HepG2 (cell line): ENCODE results near the gene UCP1. TPM values are rescaled to one million over a fixed set of nuclear protein-coding genes. Genes with fewer than 3 reads are reported as not detected.

Source experiments
- CAMTA2 ChIP-seq: sonication (generic); formaldehyde crosslinking; IDR thresholded peaks from 2 replicates; pipeline ENCODE4 v1.4.0; 2020; ENCODE audit warnings: mild to moderate bottlenecking, missing genetic modification reagents, borderline replicate concordance
- DNMT3B ChIP-seq: conservative IDR thresholded peaks from 2 replicates; pipeline ENCODE4 v1.6.1; 2016; ENCODE audit warnings: missing biosample characterization, control low read depth
- FOXM1 ChIP-seq: sonication (generic); formaldehyde crosslinking; IDR thresholded peaks from 2 replicates; pipeline ENCODE4 v1.5.0; 2020; ENCODE audit warnings: missing genetic modification reagents
- HNF4G ChIP-seq, 2 experiments: sonication (generic) in 1 of 2; formaldehyde crosslinking in 1 of 2; IDR thresholded peaks; 2 replicates each; pipeline versions ENCODE4 v1.4.0 to v1.6.1; 2011 to 2020; ENCODE audit warnings: borderline replicate concordance in 2 of 2, low read depth in 2 of 2, mild to moderate bottlenecking in 2 of 2, low read length in 1 of 2, missing genetic modification reagents in 1 of 2, moderate library complexity in 1 of 2
- IRF1 ChIP-seq: sonication (generic); formaldehyde crosslinking; IDR thresholded peaks from 2 replicates; pipeline ENCODE4 v1.4.0; 2020; ENCODE audit warnings: low read depth, mild to moderate bottlenecking, missing genetic modification reagents
- KLF6 ChIP-seq: IDR thresholded peaks from 2 replicates; pipeline ENCODE4 v1.8.0; 2016; ENCODE audit warnings: missing biosample characterization, missing genetic modification reagents
- MAFG ChIP-seq: sonication (generic); formaldehyde crosslinking; IDR thresholded peaks from 2 replicates; pipeline ENCODE4 v1.5.1; 2020; ENCODE audit warnings: mild to moderate bottlenecking, missing genetic modification reagents
- NFE2L2 ChIP-seq: fragments of 150-350 bp; IDR thresholded peaks from 2 replicates; pipeline ENCODE4 v1.6.1; 2014; ENCODE audit warnings: low read length
- PAXIP1 ChIP-seq: sonication (generic); formaldehyde crosslinking; conservative IDR thresholded peaks from 2 replicates; pipeline ENCODE4 v1.4.0; 2020; ENCODE audit warnings: mild to moderate bottlenecking, missing genetic modification reagents, moderate library complexity
- TFAP4 ChIP-seq: sonication (generic); IDR thresholded peaks from 2 replicates; pipeline ENCODE4 v1.6.1; 2016; ENCODE audit warnings: low read depth, borderline replicate concordance
- ZFP36 ChIP-seq: fragments of 150-350 bp; IDR thresholded peaks from 2 replicates; pipeline ENCODE4 v1.6.1; 2018; ENCODE audit warnings: borderline replicate concordance, low read length, low read depth; ENCODE audit not compliant: partially characterized antibody
- ZNF225 ChIP-seq: sonication (generic); formaldehyde crosslinking; IDR thresholded peaks from 2 replicates; pipeline ENCODE4 v1.4.0; 2020; ENCODE audit warnings: mild to moderate bottlenecking, missing genetic modification reagents
- ZNF235 ChIP-seq: sonication (generic); formaldehyde crosslinking; IDR thresholded peaks from 2 replicates; pipeline ENCODE4 v1.8.1; 2023; ENCODE audit warnings: mild to moderate bottlenecking, missing genetic modification reagents, borderline replicate concordance
- polyA plus RNA-seq, 8 experiments: library from polyadenylated mRNA; depleted of rRNA in 3 of 8; stranded (reverse) in 7 of 8; unstranded in 1 of 8; fragments of >200 nt; fragmentation: Illumina TruSeq in 4 of 8; extraction: Trizol in 4 of 8; gene quantifications; 2 replicates each; pipeline versions ENCODE4 v1.2.1 to v1.2.3, GENCODE V29; 2011 to 2016; ENCODE audit warnings: low read depth in 4 of 8, missing spikeins in 1 of 8, mixed read lengths in 1 of 8; ENCODE audit not compliant: insufficient read depth in 1 of 8
- total RNA-seq, 5 experiments: library from RNA; depleted of rRNA; stranded (reverse); fragments of >200 nt; fragmentation: Illumina TruSeq; extraction: Trizol; gene quantifications; 2 replicates each; pipeline ENCODE4 v1.2.3, GENCODE V29; 2016; ENCODE audit warnings: low read depth in 1 of 5
- TF ChIP-seq, protein P1 (sequence below): sonication (generic); formaldehyde crosslinking; IDR thresholded peaks from 2 replicates; pipeline ENCODE4 v1.5.1; 2020; ENCODE audit warnings: missing genetic modification reagents, mild to moderate bottlenecking, borderline replicate concordance
- TF ChIP-seq, protein P2 (sequence below): sonication (generic); formaldehyde crosslinking; IDR thresholded peaks from 2 replicates; pipeline ENCODE4 v1.4.0; 2020; ENCODE audit warnings: mild to moderate bottlenecking, missing genetic modification reagents
- TF ChIP-seq, protein P3 (sequence below): sonication (generic); formaldehyde crosslinking; IDR thresholded peaks from 2 replicates; pipeline ENCODE4 v1.8.0; 2023; ENCODE audit warnings: mild to moderate bottlenecking, missing genetic modification reagents

UCP1 gene
- total and polyA plus RNA-seq, 2 of the 13 experiments (the other 11 are each of a cell fraction or from before 2014, with no cell fraction given) = 0.11 TPM

DNA sequence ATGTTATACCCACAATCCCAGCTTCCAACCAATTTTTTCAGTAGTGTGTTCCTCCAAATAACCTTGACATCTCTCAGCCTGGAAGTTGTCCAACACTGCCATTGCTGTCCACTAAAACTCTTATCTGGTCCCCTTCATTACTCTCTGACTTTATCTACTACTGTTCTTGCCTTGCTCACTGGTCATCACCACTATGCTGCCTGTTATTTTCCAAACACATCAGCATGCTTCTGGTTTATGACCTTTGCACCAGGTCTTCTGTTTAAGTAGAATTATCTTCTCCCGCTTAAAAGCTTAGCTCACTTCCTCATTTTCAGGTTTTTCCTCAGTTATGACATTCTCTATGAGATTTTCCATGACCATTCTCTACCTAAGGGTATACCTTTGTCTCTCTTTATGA, 39.3 kb downstream of the UCP1 start (continued):
- TF ChIP-seq, protein P1, sequence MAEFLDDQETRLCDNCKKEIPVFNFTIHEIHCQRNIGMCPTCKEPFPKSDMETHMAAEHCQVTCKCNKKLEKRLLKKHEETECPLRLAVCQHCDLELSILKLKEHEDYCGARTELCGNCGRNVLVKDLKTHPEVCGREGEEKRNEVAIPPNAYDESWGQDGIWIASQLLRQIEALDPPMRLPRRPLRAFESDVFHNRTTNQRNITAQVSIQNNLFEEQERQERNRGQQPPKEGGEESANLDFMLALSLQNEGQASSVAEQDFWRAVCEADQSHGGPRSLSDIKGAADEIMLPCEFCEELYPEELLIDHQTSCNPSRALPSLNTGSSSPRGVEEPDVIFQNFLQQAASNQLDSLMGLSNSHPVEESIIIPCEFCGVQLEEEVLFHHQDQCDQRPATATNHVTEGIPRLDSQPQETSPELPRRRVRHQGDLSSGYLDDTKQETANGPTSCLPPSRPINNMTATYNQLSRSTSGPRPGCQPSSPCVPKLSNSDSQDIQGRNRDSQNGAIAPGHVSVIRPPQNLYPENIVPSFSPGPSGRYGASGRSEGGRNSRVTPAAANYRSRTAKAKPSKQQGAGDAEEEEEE = no peak
- TF ChIP-seq TFAP4 (no peak), FOXM1 (CRISPR knock-in tag) (no peak), HNF4G (IDR thresholded peaks at IDR 0.05; ENCODE audit: borderline replicate concordance, low read depth, low read length) (peak; percentile 37; the same call in 1 of the 2 replicates), HNF4G (CRISPR knock-in tag; IDR thresholded peaks at IDR 0.05; ENCODE audit: borderline replicate concordance, low read depth) (peak; percentile 35; the same call in 1 of the 2 replicates), NFE2L2 (no peak), IRF1 (CRISPR knock-in tag) (no peak), ZNF225 (no peak), CAMTA2 (CRISPR knock-in tag) (no peak), MAFG (CRISPR knock-in tag) (no peak), ZFP36 (no peak), PAXIP1 (CRISPR knock-in tag) (peak; percentile 75), DNMT3B (CRISPR knock-in tag) (no peak), KLF6 (CRISPR knock-in tag) (0 out of 2 replicates have a peak, but pooled peaks have one; percentile 27), ZNF235 (CRISPR knock-in tag) (no peak)
- TF ChIP-seq, protein P2, sequence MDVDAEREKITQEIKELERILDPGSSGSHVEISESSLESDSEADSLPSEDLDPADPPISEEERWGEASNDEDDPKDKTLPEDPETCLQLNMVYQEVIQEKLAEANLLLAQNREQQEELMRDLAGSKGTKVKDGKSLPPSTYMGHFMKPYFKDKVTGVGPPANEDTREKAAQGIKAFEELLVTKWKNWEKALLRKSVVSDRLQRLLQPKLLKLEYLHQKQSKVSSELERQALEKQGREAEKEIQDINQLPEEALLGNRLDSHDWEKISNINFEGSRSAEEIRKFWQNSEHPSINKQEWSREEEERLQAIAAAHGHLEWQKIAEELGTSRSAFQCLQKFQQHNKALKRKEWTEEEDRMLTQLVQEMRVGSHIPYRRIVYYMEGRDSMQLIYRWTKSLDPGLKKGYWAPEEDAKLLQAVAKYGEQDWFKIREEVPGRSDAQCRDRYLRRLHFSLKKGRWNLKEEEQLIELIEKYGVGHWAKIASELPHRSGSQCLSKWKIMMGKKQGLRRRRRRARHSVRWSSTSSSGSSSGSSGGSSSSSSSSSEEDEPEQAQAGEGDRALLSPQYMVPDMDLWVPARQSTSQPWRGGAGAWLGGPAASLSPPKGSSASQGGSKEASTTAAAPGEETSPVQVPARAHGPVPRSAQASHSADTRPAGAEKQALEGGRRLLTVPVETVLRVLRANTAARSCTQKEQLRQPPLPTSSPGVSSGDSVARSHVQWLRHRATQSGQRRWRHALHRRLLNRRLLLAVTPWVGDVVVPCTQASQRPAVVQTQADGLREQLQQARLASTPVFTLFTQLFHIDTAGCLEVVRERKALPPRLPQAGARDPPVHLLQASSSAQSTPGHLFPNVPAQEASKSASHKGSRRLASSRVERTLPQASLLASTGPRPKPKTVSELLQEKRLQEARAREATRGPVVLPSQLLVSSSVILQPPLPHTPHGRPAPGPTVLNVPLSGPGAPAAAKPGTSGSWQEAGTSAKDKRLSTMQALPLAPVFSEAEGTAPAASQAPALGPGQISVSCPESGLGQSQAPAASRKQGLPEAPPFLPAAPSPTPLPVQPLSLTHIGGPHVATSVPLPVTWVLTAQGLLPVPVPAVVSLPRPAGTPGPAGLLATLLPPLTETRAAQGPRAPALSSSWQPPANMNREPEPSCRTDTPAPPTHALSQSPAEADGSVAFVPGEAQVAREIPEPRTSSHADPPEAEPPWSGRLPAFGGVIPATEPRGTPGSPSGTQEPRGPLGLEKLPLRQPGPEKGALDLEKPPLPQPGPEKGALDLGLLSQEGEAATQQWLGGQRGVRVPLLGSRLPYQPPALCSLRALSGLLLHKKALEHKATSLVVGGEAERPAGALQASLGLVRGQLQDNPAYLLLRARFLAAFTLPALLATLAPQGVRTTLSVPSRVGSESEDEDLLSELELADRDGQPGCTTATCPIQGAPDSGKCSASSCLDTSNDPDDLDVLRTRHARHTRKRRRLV (CRISPR knock-in tag) = no peak
- TF ChIP-seq, protein P3, sequence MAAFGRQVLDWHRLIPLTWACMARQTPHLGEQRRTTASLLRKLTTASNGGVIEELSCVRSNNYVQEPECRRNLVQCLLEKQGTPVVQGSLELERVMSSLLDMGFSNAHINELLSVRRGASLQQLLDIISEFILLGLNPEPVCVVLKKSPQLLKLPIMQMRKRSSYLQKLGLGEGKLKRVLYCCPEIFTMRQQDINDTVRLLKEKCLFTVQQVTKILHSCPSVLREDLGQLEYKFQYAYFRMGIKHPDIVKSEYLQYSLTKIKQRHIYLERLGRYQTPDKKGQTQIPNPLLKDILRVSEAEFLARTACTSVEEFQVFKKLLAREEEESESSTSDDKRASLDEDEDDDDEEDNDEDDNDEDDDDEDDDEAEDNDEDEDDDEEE (CRISPR knock-in tag) = no peak
